Stomach (tissue), 4 donors: ENCODE data around the gene PTOV1.

Experiments used
- CTCF ChIP-seq, 7 experiments: fragments of 450-650 bp in 4 of 7; fragments of 200-600 bp in 3 of 7; sonication (generic) in 3 of 7; IDR thresholded peaks; one replicate each; pipeline ENCODE4 v1.5.1; 2016 to 2019; ENCODE audit warnings: antibody characterized with exemption in 7 of 7, control low read depth in 2 of 7, mild to moderate bottlenecking in 1 of 7
- EP300 ChIP-seq: sonication (generic); formaldehyde crosslinking; IDR thresholded peaks from one replicate; pipeline ENCODE4 v1.6.1; 2017; ENCODE audit warnings: antibody characterized with exemption
- POLR2A ChIP-seq, 4 donors: fragments of 450-650 bp; IDR thresholded peaks; one replicate each; pipeline ENCODE4 v1.6.1; 2016; ENCODE audit warnings: antibody characterized with exemption in 4 of 4, control low read depth in 2 of 4, mild to moderate bottlenecking in 1 of 4, moderate library complexity in 1 of 4

DNA sequence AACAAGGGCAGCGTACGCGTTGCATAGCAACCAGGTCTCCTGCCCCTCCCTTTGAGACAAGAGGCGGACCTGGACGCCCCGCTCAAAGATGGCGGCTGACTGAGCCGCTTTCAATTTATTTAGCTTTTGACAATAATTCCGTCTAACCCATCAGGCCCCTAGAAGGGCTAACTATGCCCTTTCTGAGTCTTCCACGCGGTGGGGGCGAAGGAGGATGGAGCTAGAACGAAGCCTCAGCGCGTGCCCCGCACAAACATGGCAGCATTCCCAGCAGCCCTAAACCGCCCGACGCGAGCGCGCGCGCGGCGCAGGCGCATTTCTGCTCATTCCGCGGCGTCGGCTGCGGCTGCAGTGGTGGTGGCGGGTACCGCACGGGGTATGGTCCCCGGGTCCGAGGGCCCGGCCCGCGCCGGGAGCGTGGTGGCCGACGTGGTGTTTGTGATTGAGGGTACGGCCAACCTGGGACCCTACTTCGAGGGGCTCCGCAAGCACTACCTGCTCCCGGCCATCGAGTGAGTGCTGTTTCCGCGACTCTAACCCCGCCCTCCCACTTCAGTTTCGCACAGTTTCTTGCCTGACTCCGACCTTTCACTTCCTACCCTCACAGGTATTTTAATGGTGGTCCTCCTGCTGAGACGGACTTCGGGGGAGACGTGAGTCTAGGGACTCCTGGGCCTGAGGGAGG is 32.9 kb upstream of the PTOV1 start, which contains the start of gene MED25:
- peak in 5 of 7 experiments; percentile 11 to 50 (median 32) for TF ChIP-seq CTCF (IDR thresholded peaks at IDR 0.05)
- no peak for TF ChIP-seq EP300
- TF ChIP-seq POLR2A (IDR thresholded peaks at IDR 0.05): peak in 1 of 4 donors; percentile 62
